HG02798 (cell line): ENCODE results near the gene GGTLC2.
"Not testable (repeated sequence)": the region's sequence is repeated elsewhere in the genome, so short reads cannot be mapped to it uniquely, and the experiment has no call there.

Source experiments
- ATAC-seq: cut with Tn5 transposase; IDR thresholded peaks from one replicate; pipeline ENCODE4 v1.9.1; 2021; ENCODE audit warnings: mild to moderate bottlenecking; ENCODE audit not compliant: unreplicated experiment, poor library complexity

Gene GGTLC2

GRCh38 chr22:22644314-22644713 is at the start of gene GGTLC2:
TSS of gene GGTLC2 (plus strand) at chr22:22644614. CDS start at chr22:22646346, 1,732 bp downstream.
- not testable (repeated sequence) for ATAC-seq

GRCh38 chr22:22595001-22595835 is 49.2 kb upstream of the GGTLC2 start:
- no peak for ATAC-seq

- no peak for ATAC-seq
Observed at GRCh38 chr22:22598144-22598543, 46.3 kb upstream of the GGTLC2 start.

- no peak for ATAC-seq
Observed at GRCh38 chr22:22599248-22599647, 45.2 kb upstream of the GGTLC2 start.

- no peak for ATAC-seq
Observed at GRCh38 chr22:22600531-22601261, 43.7 kb upstream of the GGTLC2 start.

- ATAC-seq = no peak
Observed at GRCh38 chr22:22603470-22603947, 40.9 kb upstream of the GGTLC2 start.

GRCh38 chr22:22604326-22605073 is 39.9 kb upstream of the GGTLC2 start:
- ATAC-seq = no peak

GRCh38 chr22:22605074-22605404 is 39.4 kb upstream of the GGTLC2 start:
- no peak for ATAC-seq

GRCh38 chr22:22608022-22608421 is 36.4 kb upstream of the GGTLC2 start:
- ATAC-seq = not testable (repeated sequence)

GRCh38 chr22:22609291-22609690 is 35.1 kb upstream of the GGTLC2 start:
- no peak for ATAC-seq

GRCh38 chr22:22612516-22612915 is 31.9 kb upstream of the GGTLC2 start:
- ATAC-seq = no peak

- no peak for ATAC-seq
Observed at GRCh38 chr22:22614065-22614464, 30.3 kb upstream of the GGTLC2 start.

GRCh38 chr22:22616636-22617035 is 27.8 kb upstream of the GGTLC2 start:
- ATAC-seq = no peak

- ATAC-seq = no peak
Observed at GRCh38 chr22:22618448-22618847, 26.0 kb upstream of the GGTLC2 start.

- ATAC-seq = no peak
Observed at GRCh38 chr22:22618923-22619322, 25.5 kb upstream of the GGTLC2 start.

GRCh38 chr22:22619765-22620414 is 24.5 kb upstream of the GGTLC2 start:
- ATAC-seq = no peak

- not testable (repeated sequence) for ATAC-seq
Observed at GRCh38 chr22:22628546-22629495, 15.6 kb upstream of the GGTLC2 start.

- ATAC-seq = not testable (repeated sequence)
Observed at GRCh38 chr22:22631223-22631652, 13.2 kb upstream of the GGTLC2 start.

- not testable (repeated sequence) for ATAC-seq
Observed at GRCh38 chr22:22632226-22632625, 12.2 kb upstream of the GGTLC2 start.
